Measurements from ENCODE around the gene ST8SIA1.

Gene ST8SIA1

GRCh38 chr12:22272335-22273151 is 62.0 kb downstream of the ST8SIA1 start:
- TF ChIP-seq, protein P1, sequence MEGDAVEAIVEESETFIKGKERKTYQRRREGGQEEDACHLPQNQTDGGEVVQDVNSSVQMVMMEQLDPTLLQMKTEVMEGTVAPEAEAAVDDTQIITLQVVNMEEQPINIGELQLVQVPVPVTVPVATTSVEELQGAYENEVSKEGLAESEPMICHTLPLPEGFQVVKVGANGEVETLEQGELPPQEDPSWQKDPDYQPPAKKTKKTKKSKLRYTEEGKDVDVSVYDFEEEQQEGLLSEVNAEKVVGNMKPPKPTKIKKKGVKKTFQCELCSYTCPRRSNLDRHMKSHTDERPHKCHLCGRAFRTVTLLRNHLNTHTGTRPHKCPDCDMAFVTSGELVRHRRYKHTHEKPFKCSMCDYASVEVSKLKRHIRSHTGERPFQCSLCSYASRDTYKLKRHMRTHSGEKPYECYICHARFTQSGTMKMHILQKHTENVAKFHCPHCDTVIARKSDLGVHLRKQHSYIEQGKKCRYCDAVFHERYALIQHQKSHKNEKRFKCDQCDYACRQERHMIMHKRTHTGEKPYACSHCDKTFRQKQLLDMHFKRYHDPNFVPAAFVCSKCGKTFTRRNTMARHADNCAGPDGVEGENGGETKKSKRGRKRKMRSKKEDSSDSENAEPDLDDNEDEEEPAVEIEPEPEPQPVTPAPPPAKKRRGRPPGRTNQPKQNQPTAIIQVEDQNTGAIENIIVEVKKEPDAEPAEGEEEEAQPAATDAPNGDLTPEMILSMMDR (IDR thresholded peaks at IDR 0.05; ENCODE audit: insufficient read depth, low read length, missing control alignments) = no peak
- DNase-seq (ENCODE audit: low read depth, low spot score) = no peak
- H3K4me3 ChIP-seq (ENCODE audit: low read depth, low read length) = no peak overlapping the region
- ChIA-PET POLR2A (no interaction called here), CTCF (interaction anchor here (0.9 to 1.0 kb wide), 3 partner anchors 13 to 63 kb away, joined by 3 to 4 read pairs (median 3); no protein-coding TSS in a partner anchor)

- peak; percentile 68 for DNase-seq (ENCODE audit: low read depth, low spot score)
- TF ChIP-seq, protein P1 (IDR thresholded peaks at IDR 0.05; ENCODE audit: insufficient read depth, low read length, missing control alignments) = no peak
- H3K4me3 ChIP-seq (ENCODE audit: low read depth, low read length) = no peak overlapping the region
- CTCF ChIA-PET = no interaction called here
- POLR2A ChIA-PET = interaction anchor here (1.0 kb wide), 1 partner anchor 15 kb away, joined by 3 read pairs; no protein-coding TSS in a partner anchor
Observed at GRCh38 chr12:22271023-22271422, 63.5 kb downstream of the ST8SIA1 start.

DNA sequence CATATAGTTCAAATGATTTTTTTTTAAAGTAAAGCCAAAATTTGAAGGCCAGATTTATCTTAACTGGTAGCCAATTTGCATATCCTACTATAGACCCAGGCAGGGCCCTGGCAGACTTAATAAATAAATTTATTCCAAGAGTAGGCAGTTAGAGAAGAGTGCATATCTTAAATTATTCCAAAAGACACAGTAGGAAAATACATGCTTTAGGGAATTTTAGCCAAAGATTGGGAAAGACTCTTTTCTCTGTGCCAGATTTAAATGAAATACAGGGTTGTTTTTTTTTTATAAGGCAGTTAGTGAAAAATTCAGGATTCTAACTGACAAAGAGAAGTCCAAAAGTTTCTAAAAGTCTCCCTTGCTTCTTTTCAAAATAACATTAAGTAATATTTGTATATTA is 65.5 kb downstream of the ST8SIA1 start:
- H3K4me3 ChIP-seq (ENCODE audit: low read depth, low read length) = no peak overlapping the region
- TF ChIP-seq, protein P1 (IDR thresholded peaks at IDR 0.05; ENCODE audit: insufficient read depth, low read length, missing control alignments) = no peak
- DNase-seq (ENCODE audit: low read depth, low spot score) = no peak
- POLR2A ChIA-PET = no interaction called here
- CTCF ChIA-PET = no interaction called here

GRCh38 chr12:22268406-22268805 is 66.1 kb downstream of the ST8SIA1 start:
- H3K4me3 ChIP-seq (ENCODE audit: low read depth, low read length) = no peak overlapping the region
- TF ChIP-seq, protein P1 (IDR thresholded peaks at IDR 0.05; ENCODE audit: insufficient read depth, low read length, missing control alignments) = no peak
- no peak for DNase-seq (ENCODE audit: low read depth, low spot score)
- ChIA-PET CTCF (interaction anchor here (1.1 kb wide), 1 partner anchor 13 kb away, joined by 3 read pairs; no protein-coding TSS in a partner anchor), POLR2A (no interaction called here)

DNA sequence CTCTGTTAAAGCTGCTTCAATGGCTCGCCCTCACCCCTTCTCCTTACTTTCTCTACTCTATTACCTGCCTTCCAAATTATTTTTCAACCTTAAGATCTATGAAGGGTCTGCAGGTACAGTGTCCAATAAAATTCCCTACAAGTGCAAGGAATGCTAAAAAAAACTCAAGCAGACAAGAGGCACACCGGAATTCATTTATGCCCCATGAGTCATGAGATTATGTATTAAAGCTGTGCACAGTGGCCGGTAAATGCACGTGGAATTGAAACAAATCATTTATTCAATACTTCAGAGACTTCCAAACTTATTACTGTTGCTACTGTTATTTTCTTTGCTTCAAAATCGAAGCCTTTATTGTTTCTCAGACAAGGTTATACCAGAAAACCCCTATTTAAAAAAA is 68.4 kb downstream of the ST8SIA1 start:
- no peak overlapping the region for H3K4me3 ChIP-seq (ENCODE audit: low read depth, low read length)
- ChIA-PET POLR2A (no interaction called here), CTCF (interaction anchor here (1.0 kb wide), 1 partner anchor 417 kb away, joined by 4 read pairs; no protein-coding TSS in a partner anchor)
- TF ChIP-seq, protein P1 (IDR thresholded peaks at IDR 0.05; ENCODE audit: insufficient read depth, low read length, missing control alignments) = no peak
- no peak for DNase-seq (ENCODE audit: low read depth, low spot score)

- H3K4me3 ChIP-seq (ENCODE audit: low read depth, low read length) = no peak overlapping the region
- ChIA-PET POLR2A (no interaction called here), CTCF (no interaction called here)
- DNase-seq (ENCODE audit: low read depth, low spot score) = no peak
- TF ChIP-seq, protein P1 (IDR thresholded peaks at IDR 0.05; ENCODE audit: insufficient read depth, low read length, missing control alignments) = no peak
Observed at GRCh38 chr12:22264380-22264779, 70.1 kb downstream of the ST8SIA1 start.
